Naive B cell (primary cell): ENCODE results near the gene ALDH2. TPM values are rescaled to one million over a fixed set of nuclear protein-coding genes. Genes with fewer than 3 reads are reported as not detected.

Source experiments
- ATAC-seq, 2 donors: fragments of 150-1000 bp; cut with Tn5 transposase; 2 replicates each; pipeline ENCODE4 v1.10.0; 2021; ENCODE audit warnings: low read depth in 2 of 2, mild to moderate bottlenecking in 2 of 2, moderate library complexity in 2 of 2
- DNase-seq: peaks from one replicate; pipeline ENCODE4 v3.0.0; 2022
- H3K27ac Mint-ChIP-seq, 6 donors: one replicate each; pipeline ENCODE4 v1.8.0; 2020 to 2022; ENCODE audit warnings: mild to moderate bottlenecking in 6 of 6, mixed read lengths in 6 of 6, moderate library complexity in 5 of 6, inconsistent platforms in 2 of 6
- H3K27me3 Mint-ChIP-seq, 3 donors: one replicate each; pipeline ENCODE4 v1.8.0; 2021 to 2022; ENCODE audit warnings: mixed read lengths in 3 of 3, mild to moderate bottlenecking in 1 of 3
- H3K36me3 Mint-ChIP-seq, 2 donors: one replicate each; pipeline ENCODE4 v1.8.0; 2020 to 2022; ENCODE audit warnings: mixed read lengths in 2 of 2, inconsistent platforms in 1 of 2, mild to moderate bottlenecking in 1 of 2
- H3K4me1 Mint-ChIP-seq, 3 donors: one replicate each; pipeline ENCODE4 v1.8.0; 2020 to 2022; ENCODE audit warnings: mixed read lengths in 3 of 3, inconsistent platforms in 1 of 3, mild to moderate bottlenecking in 1 of 3, moderate library complexity in 1 of 3
- H3K4me3 Mint-ChIP-seq, 8 donors: one replicate each; pipeline ENCODE4 v1.8.0; 2020 to 2022; ENCODE audit warnings: mild to moderate bottlenecking in 8 of 8, mixed read lengths in 8 of 8, moderate library complexity in 8 of 8, inconsistent platforms in 2 of 8
- H3K9me3 Mint-ChIP-seq, 7 donors: one replicate each; pipeline ENCODE4 v1.8.0; 2020 to 2022; ENCODE audit warnings: mixed read lengths in 7 of 7, mild to moderate bottlenecking in 5 of 7, inconsistent platforms in 2 of 7, moderate library complexity in 1 of 7
- polyA plus RNA-seq, 6 donors: library from polyadenylated mRNA; unstranded; fragments of 300-500 nt; fragmentation: Illumina TruSeq; gene quantifications; one replicate each; pipeline ENCODE4 v1.2.3, GENCODE V29; 2021; ENCODE audit warnings: low read depth in 6 of 6

The ALDH2 gene
- polyA plus RNA-seq, 6 donors from 2014 or later: 11.5 to 16.9 (median 13.2) TPM

DNA sequence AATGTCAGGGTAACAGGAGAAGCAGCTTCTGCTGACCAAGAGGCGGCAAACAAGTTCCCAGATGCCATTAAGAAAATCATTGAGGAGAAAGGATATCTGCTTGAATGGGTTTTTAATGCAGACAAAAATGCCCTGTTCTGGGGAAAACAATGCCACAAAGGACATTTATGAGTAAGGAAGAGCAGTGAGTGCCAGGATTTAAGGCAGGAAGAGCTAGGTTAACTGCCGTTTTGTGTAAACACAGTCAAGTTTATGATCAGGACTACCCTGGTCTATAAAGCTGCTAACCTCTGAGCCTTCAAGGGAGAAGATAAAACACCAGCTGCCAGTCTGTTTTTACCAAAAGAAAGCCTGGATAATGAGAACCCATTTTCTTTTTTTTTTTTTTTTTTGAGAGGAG, 83.8 kb downstream of the ALDH2 start:
- H3K36me3 Mint-ChIP-seq: peaks cover 0 to 5% of the 10 kb centered on the region in 2 donors
- peaks cover 0 to 3% (median 0%) of the 10 kb centered on the region in 7 donors for H3K9me3 Mint-ChIP-seq
- no peaks in the 10 kb centered on the region for H3K27me3 Mint-ChIP-seq
- ATAC-seq (no peak), DNase-seq (no peak)
- no peak overlapping the region for H3K4me3 Mint-ChIP-seq
- peak overlapping the region in 1 of 6 donors; percentile 88 for H3K27ac Mint-ChIP-seq
- peaks cover 20 to 40% (median 32%) of the 10 kb centered on the region in 3 donors for H3K4me1 Mint-ChIP-seq

DNA sequence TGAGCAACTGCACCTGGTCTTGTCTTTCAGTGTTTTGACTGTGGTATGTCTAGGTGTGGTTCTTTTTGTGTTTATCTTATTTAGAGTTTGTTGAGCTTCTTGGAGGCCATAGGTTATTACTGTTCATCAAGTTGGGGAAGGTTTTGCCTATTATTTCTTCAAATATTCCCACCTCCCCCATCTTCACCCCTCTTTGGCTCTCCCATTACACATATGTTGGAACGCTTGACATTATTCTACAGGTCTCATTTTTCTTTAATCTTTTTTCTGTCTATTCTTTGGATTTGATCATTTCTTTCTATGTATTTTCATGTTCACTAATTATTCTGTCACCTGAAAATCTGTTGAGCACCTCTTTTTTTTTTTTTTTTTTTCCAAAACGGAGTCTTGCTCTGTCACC, 91.5 kb downstream of the ALDH2 start:
- Mint-ChIP-seq H3K27ac (peak overlapping the region in 1 of 6 donors; percentile 38), H3K4me3 (no peak overlapping the region), H3K9me3 (no peaks in the 10 kb centered on the region), H3K4me1 (peaks cover 16 to 40% (median 27%) of the 10 kb centered on the region in 3 donors), H3K27me3 (no peaks in the 10 kb centered on the region), H3K36me3 (no peaks in the 10 kb centered on the region)
- DNase-seq (no peak), ATAC-seq (no peak)

DNA sequence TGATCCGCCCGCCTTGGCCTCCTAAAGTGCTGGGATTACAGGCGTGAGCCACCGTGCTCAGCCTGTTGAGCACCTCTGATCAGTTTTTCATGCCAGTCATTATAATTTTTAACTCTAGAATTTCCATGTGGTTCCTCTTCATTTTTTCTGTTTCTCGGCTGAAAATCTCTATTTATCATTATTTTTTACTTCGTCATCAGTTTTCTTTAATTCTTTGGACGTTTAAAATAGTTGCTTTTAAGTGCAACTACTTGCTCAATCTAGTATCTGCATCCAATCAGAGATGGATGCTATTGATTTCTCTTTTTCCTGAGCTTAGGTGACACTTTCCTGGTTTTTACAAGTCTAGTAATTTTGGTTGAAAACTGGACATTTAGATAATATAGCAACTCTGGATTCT, 92.0 kb downstream of the ALDH2 start:
- Mint-ChIP-seq H3K36me3 (no peaks in the 10 kb centered on the region), H3K27me3 (no peaks in the 10 kb centered on the region), H3K9me3 (no peaks in the 10 kb centered on the region), H3K4me1 (peaks cover 16 to 40% (median 27%) of the 10 kb centered on the region in 3 donors), H3K4me3 (no peak overlapping the region), H3K27ac (no peak overlapping the region)
- no peak for DNase-seq
- ATAC-seq: no peak

DNA sequence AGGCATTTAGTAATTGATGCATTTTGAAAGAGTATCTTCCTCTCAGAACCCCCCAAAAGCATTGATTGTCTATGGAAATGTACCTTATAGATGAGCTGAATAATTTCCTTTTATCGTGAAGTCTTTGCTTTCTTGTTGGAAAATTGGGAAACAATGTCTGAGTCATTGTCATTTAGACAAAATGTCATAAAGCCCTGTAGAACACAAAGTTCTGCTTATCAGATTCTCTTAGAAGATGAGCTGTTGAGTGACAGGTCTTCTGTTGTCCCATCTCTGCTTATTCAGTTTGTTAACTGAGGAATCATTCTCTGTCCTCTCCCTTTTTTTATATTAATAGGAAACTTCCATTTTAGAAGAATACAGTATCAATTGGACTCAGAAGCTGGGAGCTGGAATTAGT, 98.2 kb downstream of the ALDH2 start:
- DNase-seq (no peak), ATAC-seq (no peak)
- Mint-ChIP-seq H3K36me3 (peaks cover 3 to 8% of the 10 kb centered on the region in 2 donors), H3K27ac (peak overlapping the region in 1 of 6 donors; percentile 20), H3K9me3 (no peaks in the 10 kb centered on the region), H3K4me1 (peaks cover 4 to 8% (median 6%) of the 10 kb centered on the region in 3 donors), H3K27me3 (no peaks in the 10 kb centered on the region), H3K4me3 (no peak overlapping the region)

Other genes with a start within 250 kb of the ALDH2 start
- gene ATXN2, start 167.6 kb upstream of the ALDH2 start, polyA plus RNA-seq: 10 to 100 TPM; 12.0 to 38.0 (median 20.3) TPM
- gene BRAP, start 81.0 kb upstream of the ALDH2 start, polyA plus RNA-seq: 10 to 100 TPM; 20.0 to 25.6 (median 23.2) TPM
- 10 to 100 TPM; 10.0 to 19.4 (median 12.3) TPM for gene ACAD10, start 80.9 kb upstream of the ALDH2 start, polyA plus RNA-seq
- gene MAPKAPK5, start 75.3 kb downstream of the ALDH2 start, polyA plus RNA-seq: 10 to 100 TPM; 25.9 to 42.7 (median 29.1) TPM
- gene TMEM116, start 246.2 kb downstream of the ALDH2 start, polyA plus RNA-seq: 10 to 100 TPM in 1 of 6 donors, 1 to 10 TPM in 5; 4.2 to 19.0 (median 7.8) TPM
- 100 to 1,000 TPM; 271 to 327 (median 295) TPM for gene ERP29, start 246.5 kb downstream of the ALDH2 start, polyA plus RNA-seq